IMR-90 (cell line): Measurements from ENCODE around the gene LSM7. TPM values are rescaled to one million over a fixed set of nuclear protein-coding genes. Genes with fewer than 3 reads are reported as not detected.

ENCODE experiments used
- ATAC-seq: fragments of 200-7000 bp; cut with Tn5 transposase; 2 replicates; pipeline ENCODE4 v1.9.1; 2020; ENCODE audit warnings: low read depth, mild to moderate bottlenecking, moderate library complexity
- BruUV-seq: library from RNA; stranded (reverse); fragments of 400-500 nt; replicated peaks from 2 replicates; lab custom pipeline; 2021; lab: Mats Ljungman, UMichigan
- CTCF ChIA-PET: fragments of 300-600 bp; formaldehyde crosslinking; extraction: SDS; loops from one replicate; lab custom pipeline; 2021; ENCODE audit warnings: antibody characterized with exemption; lab: Yijun Ruan, JAX
- POLR2A ChIA-PET: fragments of 300-600 bp; sonication (Branson Sonifier 250); formaldehyde crosslinking; loops from one replicate; lab custom pipeline; 2022; ENCODE audit warnings: antibody characterized with exemption; ENCODE audit not compliant: unreplicated experiment; lab: Charles Lee
- DNase-seq: peaks from one replicate; pipeline ENCODE4 v3.0.0; 2013
- H2AFZ ChIP-seq: replicated peaks from 2 replicates; pipeline ENCODE3; 2013; ENCODE audit warnings: low read length, mild to moderate bottlenecking; ENCODE audit not compliant: poor library complexity
- H2AK5ac ChIP-seq: 2 replicates; pipeline ENCODE4 v1.6.1; 2013; ENCODE audit warnings: low read depth, low read length, inconsistent platforms
- H2AK9ac ChIP-seq: replicated peaks from 2 replicates; pipeline ENCODE3; 2013; ENCODE audit warnings: mild to moderate bottlenecking, low read depth, low read length, moderate library complexity; ENCODE audit not compliant: poor library complexity
- H2BK120ac ChIP-seq: 2 replicates; pipeline ENCODE4 v1.6.1; 2013; ENCODE audit warnings: low read depth, low read length, inconsistent platforms
- H2BK15ac ChIP-seq: 3 replicates; pipeline ENCODE4 v1.6.1; 2013; ENCODE audit warnings: low read depth, low read length, inconsistent platforms
- H2BK20ac ChIP-seq: 2 replicates; pipeline ENCODE4 v1.6.1; 2013; ENCODE audit warnings: low read depth, mild to moderate bottlenecking, inconsistent platforms, low read length, moderate library complexity
- H2BK5ac ChIP-seq: 2 replicates; pipeline ENCODE4 v1.6.1; 2013; ENCODE audit warnings: mild to moderate bottlenecking, low read depth, low read length, inconsistent platforms; ENCODE audit not compliant: poor library complexity, severe bottlenecking
- H3K14ac ChIP-seq: replicated peaks from 2 replicates; pipeline ENCODE4 v1.6.1; 2013; ENCODE audit warnings: low read depth, low read length, inconsistent platforms
- H3K18ac ChIP-seq: 2 replicates; pipeline ENCODE4 v1.6.1; 2013; ENCODE audit warnings: low read depth, low read length, control low read depth
- H3K23ac ChIP-seq: 2 replicates; pipeline ENCODE4 v1.6.1; 2013; ENCODE audit warnings: low read depth, low read length, inconsistent platforms
- H3K27ac ChIP-seq: 2 replicates; pipeline ENCODE4 v1.5.1; 2013; ENCODE audit warnings: mild to moderate bottlenecking, control low read depth, low read length; ENCODE audit not compliant: insufficient read depth
- H3K27me3 ChIP-seq: 2 replicates; pipeline ENCODE4 v1.6.1; 2013; ENCODE audit warnings: low read length; ENCODE audit not compliant: control insufficient read depth, insufficient read depth
- H3K36me3 ChIP-seq: 2 replicates; pipeline ENCODE4 v1.6.1; 2013; ENCODE audit warnings: low read length, mixed read lengths; ENCODE audit not compliant: control insufficient read depth, insufficient read depth
- H3K4ac ChIP-seq: 2 replicates; pipeline ENCODE4 v1.6.1; 2013; ENCODE audit warnings: low read depth, low read length, inconsistent platforms
- H3K4me1 ChIP-seq: 2 replicates; pipeline ENCODE4 v1.6.1; 2013; ENCODE audit warnings: low read length, mixed read lengths; ENCODE audit not compliant: control insufficient read depth, insufficient read depth
- H3K4me2 ChIP-seq: 2 replicates; pipeline ENCODE4 v1.6.1; 2013; ENCODE audit warnings: low read depth, mild to moderate bottlenecking, control low read depth, low read length, moderate library complexity
- H3K4me3 ChIP-seq: 2 replicates; pipeline ENCODE4 v1.5.1; 2013; ENCODE audit warnings: low read depth, mild to moderate bottlenecking, control low read depth, low read length, moderate library complexity; ENCODE audit not compliant: insufficient read depth
- H3K56ac ChIP-seq: 2 replicates; pipeline ENCODE4 v1.6.1; 2013; ENCODE audit warnings: low read length, inconsistent platforms; ENCODE audit not compliant: insufficient read depth; ENCODE audit errors: extremely low read depth
- H3K79me1 ChIP-seq, 2 experiments: 2 replicates each; pipeline ENCODE4 v1.6.1; 2013; ENCODE audit warnings: low read length in 2 of 2, inconsistent platforms in 1 of 2, low read depth in 1 of 2
- H3K9ac ChIP-seq: 2 replicates; pipeline ENCODE4 v1.6.1; 2013; ENCODE audit warnings: low read depth, low read length, control low read depth
- H3K9me1 ChIP-seq: 2 replicates; pipeline ENCODE4 v1.6.1; 2013; ENCODE audit warnings: low read length, inconsistent platforms; ENCODE audit not compliant: insufficient read depth
- H3K9me3 ChIP-seq: 2 replicates; pipeline ENCODE4 v1.6.1; 2013; ENCODE audit warnings: low read length; ENCODE audit not compliant: control insufficient read depth, insufficient read depth
- H4K20me1 ChIP-seq: 2 replicates; pipeline ENCODE4 v1.6.1; 2013; ENCODE audit warnings: low read length, inconsistent platforms; ENCODE audit not compliant: insufficient read depth
- H4K5ac ChIP-seq: 2 replicates; pipeline ENCODE4 v1.6.1; 2013; ENCODE audit warnings: mild to moderate bottlenecking, low read depth, low read length, control low read depth
- H4K8ac ChIP-seq, 2 experiments: 2 replicates each; pipeline ENCODE4 v1.6.1; 2013; ENCODE audit warnings: low read depth in 2 of 2, low read length in 2 of 2, control low read depth in 1 of 2, inconsistent platforms in 1 of 2
- H4K91ac ChIP-seq: 2 replicates; pipeline ENCODE4 v1.6.1; 2013; ENCODE audit warnings: low read depth, low read length, inconsistent platforms; ENCODE audit not compliant: insufficient read depth
- CHD1 ChIP-seq: IDR thresholded peaks from 2 replicates; pipeline ENCODE4 v1.6.1; 2012; ENCODE audit warnings: low read depth, low read length, improper control_type of control experiment
- RCOR1 ChIP-seq: IDR thresholded peaks from 2 replicates; pipeline ENCODE4 v1.6.1; 2012; ENCODE audit warnings: mild to moderate bottlenecking, low read length, improper control_type of control experiment; ENCODE audit not compliant: insufficient replicate concordance
- SMC3 ChIP-seq: fragments of 150-350 bp; IDR thresholded peaks from 2 replicates; pipeline ENCODE4 v1.6.1; 2016; ENCODE audit warnings: low read depth, mild to moderate bottlenecking, antibody characterized with exemption, low read length, moderate library complexity
- USF2 ChIP-seq: fragments of 150-350 bp; IDR thresholded peaks from 2 replicates; pipeline ENCODE4 v1.6.1; 2017; ENCODE audit warnings: mild to moderate bottlenecking, antibody characterized with exemption, low read length, low read depth
- WGBS, 2 experiments: methylation state at CpG; one replicate each; pipeline versions ENCODE4 v1.1.5 to v1.1.7; 2013; ENCODE audit warnings: missing lambda C conversion rate in 2 of 2; ENCODE audit not compliant: insufficient read length in 1 of 2; ENCODE audit errors: extremely low coverage in 2 of 2; 5-methylcytosine and 5-hydroxymethylcytosine counted together
- dilution Hi-C: fragments of 300-500 bp; cut with HindIII; formaldehyde crosslinking; loops from one replicate; pipeline ENCODE4 v1.14.3; 2018; ENCODE audit warnings: low sequenced_read_pairs; ENCODE audit not compliant: unreplicated experiment
- in situ Hi-C: fragments of 300-500 bp; cut with MboI; formaldehyde crosslinking; loops from 3 replicates; pipeline ENCODE4 v1.14.3; 2019; ENCODE audit warnings: low sequenced_read_pairs, inconsistent platforms, mixed read lengths
- intact Hi-C: fragments of 100-400 bp; cut with micrococcal nuclease; formaldehyde crosslinking; loops from 2 replicates; pipeline ENCODE4 v1.10.0; 2022
- polyA plus RNA-seq, 3 experiments: library from polyadenylated mRNA; depleted of rRNA; stranded (reverse); fragments of >200 nt; gene quantifications; 2 replicates each; pipeline ENCODE4 v1.2.3, GENCODE V29; 2012; ENCODE audit warnings: low replicate concordance in 1 of 3
- total RNA-seq: library from RNA; depleted of rRNA; stranded (reverse); fragments of >200 nt; gene quantifications from 2 replicates; pipeline ENCODE4 v1.2.3, GENCODE V29; 2012

The LSM7 gene
- total and polyA plus RNA-seq, 2 of the 4 experiments (the other 2 are of a cell fraction): 145 to 708 TPM

GRCh38 chr19:2287585-2288337, 40.6 kb downstream of the LSM7 start:
- H3K4me3 ChIP-seq: no peak overlapping the region
- no peak overlapping the region for H3K56ac ChIP-seq
- H3K4me1 ChIP-seq: peaks cover 5% of the 10 kb centered on the region
- no peaks in the 10 kb centered on the region for H3K9me3 ChIP-seq
- no peak overlapping the region for H2BK5ac ChIP-seq
- H3K9ac ChIP-seq: no peak overlapping the region
- H3K9me1 ChIP-seq: no peaks in the 10 kb centered on the region
- H3K4ac ChIP-seq: no peak overlapping the region
- H4K20me1 ChIP-seq: peaks cover 26% of the 10 kb centered on the region
- no peaks in the 10 kb centered on the region for H3K79me1 ChIP-seq
- H3K36me3 ChIP-seq: no peaks in the 10 kb centered on the region
- TF ChIP-seq USF2 (no peak), SMC3 (no peak), CHD1 (no peak), RCOR1 (no peak)
- no peak overlapping the region for H3K27ac ChIP-seq
- dilution Hi-C loops: no loop called here
- H2AFZ ChIP-seq: no peak overlapping the region
- no peak overlapping the region for H4K91ac ChIP-seq
- H2BK120ac ChIP-seq: no peak overlapping the region
- no peak overlapping the region for H3K4me2 ChIP-seq
- 80% methylated on average over 6 of the region's 13 CpGs; no CpG with 5 or more reads in 1 of the 2 experiments for WGBS, 2 experiments
- ATAC-seq (no peak), DNase-seq (no peak)
- ChIA-PET CTCF (no interaction called here), POLR2A (no interaction called here)
- H4K8ac ChIP-seq: no peak overlapping the region
- H2AK5ac ChIP-seq: no peak overlapping the region
- no peak overlapping the region for H2BK20ac ChIP-seq
- H3K14ac ChIP-seq: no peak overlapping the region
- in situ Hi-C loops: no loop called here
- no TSS peak for BruUV-seq
- H2AK9ac ChIP-seq: no peak overlapping the region
- H4K5ac ChIP-seq: no peak overlapping the region
- H3K23ac ChIP-seq: no peak overlapping the region
- peaks cover 58% of the 10 kb centered on the region for H3K27me3 ChIP-seq
- no peak overlapping the region for H2BK15ac ChIP-seq
- intact Hi-C loops: no loop called here
- H3K18ac ChIP-seq: no peak overlapping the region
